ENCODE measurements around the gene NME2.
"Not testable (repeated sequence)": the region's sequence is repeated elsewhere in the genome, so short reads cannot be mapped to it uniquely, and the experiment has no call there.

The NME2 gene

DNA sequence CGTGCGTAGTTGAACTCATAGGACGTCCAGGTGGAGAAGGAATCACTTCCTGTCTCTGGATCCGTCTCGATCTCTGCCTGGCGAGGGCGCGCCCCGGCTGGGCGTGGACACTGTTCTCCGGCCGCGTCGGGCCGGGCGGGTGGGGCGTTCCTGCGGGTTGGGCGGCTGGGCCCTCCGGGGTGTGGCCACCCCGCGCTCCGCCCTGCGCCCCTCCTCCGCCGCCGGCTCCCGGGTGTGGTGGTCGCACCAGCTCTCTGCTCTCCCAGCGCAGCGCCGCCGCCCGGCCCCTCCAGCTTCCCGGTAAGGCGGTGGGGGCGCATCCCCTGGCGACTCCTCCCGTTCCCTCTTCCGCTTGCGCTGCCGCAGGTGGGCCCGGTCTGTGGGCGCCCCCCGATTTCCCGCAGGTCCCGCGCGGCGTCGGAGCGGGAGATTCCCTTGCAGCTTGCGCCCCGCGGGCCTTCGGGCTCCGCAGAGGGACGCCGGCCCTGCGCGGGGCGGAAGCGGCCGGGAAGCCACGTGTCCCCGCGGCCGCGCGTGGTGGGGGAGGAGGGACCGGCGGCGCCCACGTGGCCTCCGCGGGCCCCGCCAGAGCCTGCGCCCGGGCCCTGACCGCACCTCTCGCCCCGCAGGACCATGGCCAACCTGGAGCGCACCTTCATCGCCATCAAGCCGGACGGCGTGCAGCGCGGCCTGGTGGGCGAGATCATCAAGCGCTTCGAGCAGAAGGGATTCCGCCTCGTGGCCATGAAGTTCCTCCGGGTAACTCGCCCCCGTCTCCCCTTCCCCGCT, at the start of gene NME2:
NME2 (plus strand) TSS at position 214 of the 789 bp plus-strand sequence; CDS start at position 634, 420 bp downstream.
- H3K36me3 Mint-ChIP-seq: peaks cover 17% of the 10 kb centered on the region
- H3K27ac Mint-ChIP-seq: peak within 1 kb of the TSS; percentile 97
- peak within 1 kb of the TSS; percentile 96 for H3K4me3 Mint-ChIP-seq
- H3K4me1 Mint-ChIP-seq (ENCODE audit: low read depth): peaks cover 35% of the 10 kb centered on the region
- H3K27me3 Mint-ChIP-seq: no peaks in the 10 kb centered on the region
- H3K9me3 Mint-ChIP-seq (ENCODE audit: low read depth): no peaks in the 10 kb centered on the region

DNA sequence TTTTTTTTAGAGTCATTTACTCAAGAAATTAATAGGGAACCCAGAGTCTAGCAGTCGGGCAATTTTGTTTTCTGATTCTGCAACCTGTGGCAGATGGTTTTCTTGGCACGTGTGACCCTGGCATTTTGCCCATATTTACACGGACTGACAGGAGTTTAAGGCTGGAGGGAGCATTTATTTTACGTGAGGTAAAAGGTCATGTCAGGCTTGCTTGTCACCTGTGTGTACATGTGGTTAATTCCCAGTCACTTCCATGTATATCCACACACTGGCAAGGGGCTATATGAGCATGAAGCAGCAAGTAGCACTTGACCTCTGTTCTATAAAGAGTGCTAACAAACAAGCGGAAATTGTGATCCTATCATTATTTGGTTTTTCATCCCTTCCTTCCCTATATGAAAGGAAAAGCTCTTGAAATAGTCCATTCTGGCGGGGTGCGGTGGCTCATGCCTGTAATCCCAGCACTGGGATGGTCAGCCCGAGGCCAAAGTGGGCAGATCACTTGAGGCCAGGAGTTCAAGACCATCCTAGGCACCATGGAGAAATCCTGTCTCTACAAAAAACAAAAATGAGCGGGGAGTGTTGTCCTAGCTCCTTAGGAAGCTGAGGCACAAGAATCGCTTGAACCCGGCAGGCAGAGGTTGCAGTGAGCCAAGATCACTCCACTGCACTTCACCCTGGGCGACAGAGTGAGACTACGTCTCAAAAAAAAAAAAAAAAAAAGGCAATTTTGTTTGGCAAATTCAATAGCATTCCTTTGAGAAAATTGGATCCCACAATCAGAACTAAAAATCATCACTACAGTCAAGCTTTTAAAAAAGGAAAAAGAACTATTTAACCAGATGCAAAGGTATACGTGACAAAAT, 47.6 kb upstream of the NME2 start:
- Mint-ChIP-seq H3K27me3 (no peaks in the 10 kb centered on the region), H3K9me3 (ENCODE audit: low read depth) (no peaks in the 10 kb centered on the region), H3K36me3 (no peaks in the 10 kb centered on the region), H3K27ac (no peak overlapping the region), H3K4me3 (peak overlapping the region; percentile 98), H3K4me1 (ENCODE audit: low read depth) (peaks cover 68% of the 10 kb centered on the region)

DNA sequence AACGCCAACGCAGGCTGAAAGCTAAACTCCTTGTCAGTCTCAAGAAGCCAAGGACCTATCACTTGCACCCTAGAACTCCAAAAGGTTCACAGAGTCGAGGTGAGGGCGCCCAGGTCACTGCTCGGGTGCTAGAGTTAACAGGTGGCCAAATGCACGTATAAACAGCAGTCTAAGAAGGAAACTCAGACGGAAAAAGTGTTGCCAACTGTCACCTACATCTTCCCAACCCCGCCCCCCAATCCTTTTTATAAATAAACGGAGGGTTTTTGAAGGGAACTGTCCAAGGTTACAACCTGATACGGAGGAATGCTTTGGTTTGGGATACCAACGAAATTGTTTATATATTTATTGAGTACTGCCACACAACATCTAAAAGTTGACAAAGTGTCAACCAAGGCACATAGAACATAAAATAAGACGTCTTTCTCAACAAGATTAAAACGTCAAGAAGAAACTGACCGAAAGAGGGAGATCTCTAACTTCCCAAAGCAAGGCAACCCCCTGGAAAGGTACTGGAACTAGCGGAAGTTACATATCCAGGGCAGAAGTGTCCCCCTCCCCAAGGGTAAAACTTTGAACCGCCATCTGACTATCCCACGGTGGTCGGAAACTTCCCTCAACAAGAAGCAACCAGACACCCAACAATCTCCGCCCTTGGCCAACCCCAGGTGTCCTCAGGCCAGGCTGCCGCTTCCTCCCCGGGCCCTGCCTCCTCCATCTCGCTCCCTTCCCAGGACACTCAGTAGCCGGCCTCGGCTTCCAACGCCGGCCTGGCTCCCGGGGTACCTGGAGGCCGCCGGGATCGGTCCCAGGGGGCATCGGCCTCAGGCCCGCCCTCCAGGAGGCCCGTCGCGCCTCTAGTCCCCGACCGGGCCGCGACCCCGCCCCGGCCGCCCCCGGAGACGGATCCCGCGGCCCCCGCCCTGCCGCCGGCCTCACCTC, 46.5 kb upstream of the NME2 start:
- Mint-ChIP-seq H3K27ac (peak overlapping the region; percentile 94), H3K27me3 (no peaks in the 10 kb centered on the region), H3K36me3 (no peaks in the 10 kb centered on the region), H3K9me3 (ENCODE audit: low read depth) (no peaks in the 10 kb centered on the region), H3K4me1 (ENCODE audit: low read depth) (peaks cover 68% of the 10 kb centered on the region), H3K4me3 (peak overlapping the region; percentile 98)

GRCh38 chr17:51120357-51120738, 45.9 kb upstream of the NME2 start:
- Mint-ChIP-seq H3K9me3 (ENCODE audit: low read depth) (no peaks in the 10 kb centered on the region), H3K36me3 (no peaks in the 10 kb centered on the region), H3K4me1 (ENCODE audit: low read depth) (peaks cover 62% of the 10 kb centered on the region), H3K27me3 (no peaks in the 10 kb centered on the region), H3K27ac (peak overlapping the region; percentile 87), H3K4me3 (peak overlapping the region; percentile 98)

- Mint-ChIP-seq H3K4me3 (peak within 1 kb of the TSS; percentile 98), H3K27me3 (no peaks in the 10 kb centered on the region), H3K36me3 (no peaks in the 10 kb centered on the region), H3K4me1 (ENCODE audit: low read depth) (peaks cover 56% of the 10 kb centered on the region), H3K27ac (peak within 1 kb of the TSS; percentile 99), H3K9me3 (ENCODE audit: low read depth) (no peaks in the 10 kb centered on the region)
Observed at GRCh38 chr17:51120739-51121619, 45.2 kb upstream of the NME2 start, which contains the start of gene SPAG9. SPAG9 (minus strand) TSS chr17:51120868; CDS start chr17:51120656, 212 bp downstream.

DNA sequence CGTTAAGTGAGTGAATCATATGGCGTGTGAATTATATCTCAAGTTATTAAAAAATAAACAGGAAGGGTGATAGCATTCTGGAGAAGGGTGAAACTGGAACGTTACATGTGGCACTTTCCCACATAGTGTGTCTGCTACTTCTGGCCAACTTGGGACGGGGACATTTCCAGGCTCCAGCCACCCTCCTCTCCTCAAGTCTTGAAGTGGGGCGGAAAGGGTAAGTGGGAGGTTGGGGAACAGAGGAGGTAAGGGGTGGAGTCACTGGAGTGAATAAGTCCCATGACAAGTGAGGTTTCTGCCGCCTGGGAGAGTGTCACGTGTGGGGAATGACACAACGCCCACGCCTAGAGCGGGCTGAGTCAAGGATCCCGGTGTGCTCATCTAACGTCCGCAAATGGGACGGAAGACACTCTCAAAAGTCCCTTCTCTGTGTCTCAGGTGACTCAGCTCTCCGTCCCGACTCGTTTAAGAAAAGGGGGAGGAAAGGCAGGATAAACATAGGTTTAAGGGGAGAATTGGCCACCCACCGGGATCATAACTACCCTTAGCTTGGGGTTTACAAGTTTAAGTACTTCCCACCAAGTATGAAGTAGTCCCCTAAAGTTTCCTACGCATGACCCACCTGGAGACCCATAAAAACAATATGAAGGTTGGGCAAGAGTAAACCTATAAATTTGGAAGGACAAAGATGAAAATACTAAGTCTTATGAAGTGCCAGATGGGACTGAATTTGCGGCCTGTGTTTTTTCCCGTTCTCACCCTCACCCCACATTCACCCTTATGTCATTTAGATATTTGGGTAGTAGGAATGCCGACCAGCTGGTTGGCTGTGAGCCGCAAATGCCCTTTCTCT, 44.4 kb upstream of the NME2 start:
- Mint-ChIP-seq H3K4me1 (ENCODE audit: low read depth) (peaks cover 48% of the 10 kb centered on the region), H3K9me3 (ENCODE audit: low read depth) (no peaks in the 10 kb centered on the region), H3K27me3 (no peaks in the 10 kb centered on the region), H3K27ac (peak overlapping the region; percentile 99), H3K36me3 (no peaks in the 10 kb centered on the region), H3K4me3 (peak overlapping the region; percentile 93)

DNA sequence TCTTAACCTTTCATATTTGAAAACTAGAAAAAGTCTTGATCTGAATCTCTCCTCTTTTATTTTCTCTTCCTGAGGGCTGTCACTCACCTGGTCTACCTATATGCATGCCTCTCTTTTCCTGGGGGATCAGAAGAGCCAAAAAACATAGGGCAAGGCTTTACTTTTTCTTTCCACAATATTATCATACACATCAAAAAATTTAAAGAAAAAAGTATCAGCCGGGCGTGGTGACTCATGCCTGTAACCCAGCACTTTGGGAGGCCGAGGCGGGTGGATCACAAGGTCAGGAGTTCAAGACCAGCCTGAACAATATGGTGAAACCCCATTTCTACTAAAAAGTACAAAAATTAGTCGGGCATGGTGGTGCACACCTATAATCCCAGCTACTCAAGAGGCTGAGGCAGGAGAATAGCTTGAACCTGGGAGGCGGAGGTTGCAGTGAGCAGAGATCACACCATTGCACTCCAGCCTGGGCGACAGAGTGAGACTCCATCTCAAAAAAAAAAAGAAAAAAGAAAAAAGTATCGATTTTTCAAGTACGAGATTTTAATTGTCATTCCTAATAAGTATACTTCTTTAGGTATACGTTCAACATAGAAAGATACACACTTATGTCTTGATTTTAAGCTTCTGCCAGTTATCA, 43.6 kb upstream of the NME2 start:
- H3K36me3 Mint-ChIP-seq; H3K9me3 Mint-ChIP-seq (ENCODE audit: low read depth); H3K27me3 Mint-ChIP-seq: not testable (repeated sequence)
- peak overlapping the region; percentile 93 for H3K4me3 Mint-ChIP-seq
- peaks cover 40% of the 10 kb centered on the region for H3K4me1 Mint-ChIP-seq (ENCODE audit: low read depth)
- peak overlapping the region; percentile 99 for H3K27ac Mint-ChIP-seq

- no peaks in the 10 kb centered on the region for H3K27me3 Mint-ChIP-seq
- H3K4me1 Mint-ChIP-seq (ENCODE audit: low read depth): peaks cover 20% of the 10 kb centered on the region
- H3K36me3 Mint-ChIP-seq: no peaks in the 10 kb centered on the region
- no peak overlapping the region for H3K27ac Mint-ChIP-seq
- H3K9me3 Mint-ChIP-seq (ENCODE audit: low read depth): no peaks in the 10 kb centered on the region
- H3K4me3 Mint-ChIP-seq: no peak overlapping the region
Observed at GRCh38 chr17:51124640-51125503, 41.3 kb upstream of the NME2 start.

DNA sequence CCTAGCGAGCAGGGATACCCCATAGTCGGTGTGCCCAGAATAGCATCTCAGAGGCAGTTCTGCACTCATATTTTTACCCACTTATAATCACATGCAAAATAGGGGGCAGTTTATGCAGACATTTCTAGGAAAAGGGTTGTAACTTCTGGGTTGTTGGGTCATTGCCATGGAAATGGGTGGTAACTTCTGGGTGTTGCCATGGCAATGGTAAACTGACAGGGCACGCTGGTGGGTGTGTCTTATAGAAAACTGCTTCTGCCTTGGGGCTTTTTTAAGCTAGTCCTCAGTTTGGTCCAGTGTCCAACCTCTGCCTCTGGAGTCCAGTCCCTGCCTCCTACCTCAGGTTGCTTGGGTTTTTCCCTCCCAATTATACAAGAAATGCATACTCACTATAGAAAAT, 38.1 kb upstream of the NME2 start:
- Mint-ChIP-seq H3K4me3 (no peak overlapping the region), H3K9me3 (ENCODE audit: low read depth) (no peaks in the 10 kb centered on the region), H3K27me3 (no peaks in the 10 kb centered on the region), H3K27ac (no peak overlapping the region), H3K4me1 (ENCODE audit: low read depth) (no peaks in the 10 kb centered on the region), H3K36me3 (no peaks in the 10 kb centered on the region)

DNA sequence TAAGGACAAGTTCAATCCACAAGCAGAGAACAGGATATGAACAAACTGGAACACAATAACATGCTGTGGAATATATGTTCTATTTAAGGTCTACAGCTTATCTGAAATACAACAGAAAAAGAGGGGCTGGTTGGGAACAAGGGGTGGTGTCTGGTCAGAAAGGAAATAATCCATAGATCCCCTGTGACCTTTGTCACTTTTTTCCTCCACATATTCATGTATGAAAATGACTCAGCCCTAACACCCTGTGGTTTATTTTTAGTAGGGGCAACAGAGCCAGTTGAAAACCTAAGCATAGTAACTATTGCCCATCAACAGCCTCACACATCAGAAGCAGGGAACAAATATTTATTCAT, 33.3 kb upstream of the NME2 start:
- Mint-ChIP-seq H3K9me3 (ENCODE audit: low read depth) (no peaks in the 10 kb centered on the region), H3K4me1 (ENCODE audit: low read depth) (peaks cover 1% of the 10 kb centered on the region), H3K4me3 (no peak overlapping the region), H3K27me3 (no peaks in the 10 kb centered on the region), H3K36me3 (no peaks in the 10 kb centered on the region), H3K27ac (no peak overlapping the region)

GRCh38 chr17:51133365-51133764, 32.8 kb upstream of the NME2 start:
- no peaks in the 10 kb centered on the region for H3K36me3 Mint-ChIP-seq
- no peak overlapping the region for H3K4me3 Mint-ChIP-seq
- no peak overlapping the region for H3K27ac Mint-ChIP-seq
- H3K27me3 Mint-ChIP-seq: no peaks in the 10 kb centered on the region
- no peaks in the 10 kb centered on the region for H3K9me3 Mint-ChIP-seq (ENCODE audit: low read depth)
- H3K4me1 Mint-ChIP-seq (ENCODE audit: low read depth): peaks cover 1% of the 10 kb centered on the region

- H3K9me3 Mint-ChIP-seq (ENCODE audit: low read depth): no peaks in the 10 kb centered on the region
- no peaks in the 10 kb centered on the region for H3K27me3 Mint-ChIP-seq
- no peak overlapping the region for H3K27ac Mint-ChIP-seq
- H3K4me1 Mint-ChIP-seq (ENCODE audit: low read depth): peaks cover 1% of the 10 kb centered on the region
- H3K4me3 Mint-ChIP-seq: no peak overlapping the region
- no peaks in the 10 kb centered on the region for H3K36me3 Mint-ChIP-seq
Observed at GRCh38 chr17:51135956-51136355, 30.3 kb upstream of the NME2 start.
